GM10847 (cell line): Measurements from ENCODE around the gene SERPINA5.

ENCODE experiments used
- POLR2A ChIP-seq: IDR thresholded peaks from 2 replicates; pipeline ENCODE4 v1.6.1; 2011; ENCODE audit not compliant: insufficient read length; ENCODE audit errors: extremely low read depth

Gene SERPINA5

DNA sequence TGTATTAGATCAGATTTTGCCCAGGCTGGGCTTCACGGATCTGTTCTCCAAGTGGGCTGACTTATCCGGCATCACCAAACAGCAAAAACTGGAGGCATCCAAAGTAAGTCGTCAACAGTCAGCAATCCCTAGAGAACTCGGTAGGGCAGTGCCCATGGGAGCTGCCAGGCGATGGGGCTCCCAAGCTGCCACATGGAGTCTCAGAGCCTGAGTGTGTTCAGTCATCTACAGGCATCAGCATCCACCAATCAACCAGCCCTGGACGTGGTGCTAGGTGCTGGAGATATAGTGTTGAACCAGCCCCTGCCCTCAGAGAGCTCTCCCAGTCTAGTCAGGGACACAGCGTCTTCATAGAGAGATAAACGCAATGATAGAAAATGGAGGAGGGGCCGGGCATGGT lies 13.0 kb upstream of the SERPINA5 start:
- TF ChIP-seq POLR2A, result no peak

DNA sequence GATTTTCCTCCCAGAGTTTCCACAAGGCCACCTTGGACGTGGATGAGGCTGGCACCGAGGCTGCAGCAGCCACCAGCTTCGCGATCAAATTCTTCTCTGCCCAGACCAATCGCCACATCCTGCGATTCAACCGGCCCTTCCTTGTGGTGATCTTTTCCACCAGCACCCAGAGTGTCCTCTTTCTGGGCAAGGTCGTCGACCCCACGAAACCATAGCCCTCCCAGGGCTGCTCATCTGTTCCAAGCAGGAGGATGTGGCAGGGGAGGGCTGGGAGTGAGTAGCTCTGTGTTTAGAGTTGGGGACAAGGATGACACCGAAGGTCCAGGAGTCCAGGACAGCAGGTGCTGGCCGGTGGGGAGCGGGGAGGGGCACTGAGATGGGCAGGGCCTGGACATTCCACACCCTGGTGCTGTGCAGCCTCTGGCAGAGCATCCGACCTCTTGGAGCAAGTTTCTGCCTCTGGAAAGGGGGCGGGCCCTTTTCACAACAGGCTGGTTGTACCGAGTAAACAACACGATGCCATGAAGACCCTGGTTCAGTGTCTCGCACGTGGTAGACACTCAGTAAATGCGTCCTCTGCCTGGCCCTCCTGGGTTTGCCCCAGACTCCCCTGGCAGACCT lies 11.7 kb upstream of the SERPINA5 start:
- TF ChIP-seq POLR2A, result no peak

GRCh38 chr14:94570002-94570400 lies 11.2 kb upstream of the SERPINA5 start:
- no peak for TF ChIP-seq POLR2A

- TF ChIP-seq POLR2A, result no peak
Observed at GRCh38 chr14:94570440-94570839, 10.8 kb upstream of the SERPINA5 start.

DNA sequence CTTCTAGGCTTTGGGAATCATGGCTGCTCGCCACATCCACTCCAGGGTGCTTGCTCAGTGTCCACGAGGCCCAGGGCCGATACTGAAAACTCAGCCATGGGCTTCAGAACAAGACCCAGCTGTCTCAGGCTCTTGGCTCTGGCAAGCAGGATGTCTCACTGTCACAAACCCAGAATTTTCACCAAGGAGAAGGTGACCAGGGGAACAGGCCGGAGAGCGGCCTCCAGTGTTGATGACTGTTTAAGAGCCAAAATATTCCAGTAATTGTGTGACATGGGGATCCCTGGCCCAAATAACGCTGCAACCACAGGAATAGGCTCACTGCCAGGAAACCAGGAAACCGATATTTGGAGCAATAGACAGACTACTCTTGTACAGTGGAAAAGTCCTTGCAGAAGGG lies 9.8 kb upstream of the SERPINA5 start:
- no peak for TF ChIP-seq POLR2A

DNA sequence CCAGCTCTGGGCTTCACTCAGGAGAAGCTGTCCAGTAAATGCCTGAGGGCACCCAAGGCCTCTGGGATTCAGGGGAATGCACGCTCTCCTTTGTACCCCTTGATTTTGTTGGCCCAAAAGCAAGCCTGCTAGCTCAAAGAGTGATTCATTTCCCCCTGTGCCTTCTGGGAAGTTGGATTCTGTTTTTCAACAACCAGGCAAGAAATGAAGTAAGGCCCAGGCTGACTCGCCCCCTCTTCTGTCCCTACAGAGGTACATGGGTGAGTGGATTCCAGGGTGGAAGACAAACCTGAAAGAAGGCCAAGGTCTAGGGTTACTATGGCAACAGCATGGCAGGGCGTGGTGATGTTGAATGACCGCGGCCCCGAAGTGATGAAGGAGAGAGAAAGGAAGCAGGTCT lies 9.3 kb upstream of the SERPINA5 start:
- TF ChIP-seq POLR2A, result no peak

GRCh38 chr14:94572637-94573303 lies 8.5 kb upstream of the SERPINA5 start:
- no peak for TF ChIP-seq POLR2A

- TF ChIP-seq POLR2A, result no peak
Observed at GRCh38 chr14:94573475-94574277, 7.5 kb upstream of the SERPINA5 start.

DNA sequence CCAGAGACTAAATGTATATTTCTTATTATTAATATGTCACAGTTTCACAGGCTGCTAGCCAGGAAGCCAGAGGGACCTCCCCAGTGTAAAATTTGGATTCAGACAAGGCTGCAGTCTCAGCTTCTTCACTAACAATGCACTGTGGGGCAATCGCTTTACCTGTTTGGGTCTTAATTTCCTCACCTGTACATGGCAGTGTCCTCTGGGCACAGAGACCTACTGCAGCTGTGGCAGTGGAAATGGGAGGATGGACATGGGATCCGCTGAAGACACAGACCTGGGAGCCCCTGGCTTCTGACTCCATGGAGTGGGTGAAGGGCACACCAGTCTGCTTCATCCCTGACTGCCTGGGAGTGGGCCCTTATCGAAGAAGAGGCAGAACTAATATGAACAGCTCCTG lies 6.9 kb upstream of the SERPINA5 start:
- no peak for TF ChIP-seq POLR2A

GRCh38 chr14:94575730-94576585 lies 5.3 kb upstream of the SERPINA5 start:
- TF ChIP-seq POLR2A, result no peak

GRCh38 chr14:94578712-94579111 lies 2.5 kb upstream of the SERPINA5 start:
- TF ChIP-seq POLR2A, result no peak

- TF ChIP-seq POLR2A, result no peak
Observed at GRCh38 chr14:94582199-94582750, 1.0 kb downstream of the SERPINA5 start.

GRCh38 chr14:94582851-94583250 lies 1.6 kb downstream of the SERPINA5 start:
- no peak for TF ChIP-seq POLR2A

DNA sequence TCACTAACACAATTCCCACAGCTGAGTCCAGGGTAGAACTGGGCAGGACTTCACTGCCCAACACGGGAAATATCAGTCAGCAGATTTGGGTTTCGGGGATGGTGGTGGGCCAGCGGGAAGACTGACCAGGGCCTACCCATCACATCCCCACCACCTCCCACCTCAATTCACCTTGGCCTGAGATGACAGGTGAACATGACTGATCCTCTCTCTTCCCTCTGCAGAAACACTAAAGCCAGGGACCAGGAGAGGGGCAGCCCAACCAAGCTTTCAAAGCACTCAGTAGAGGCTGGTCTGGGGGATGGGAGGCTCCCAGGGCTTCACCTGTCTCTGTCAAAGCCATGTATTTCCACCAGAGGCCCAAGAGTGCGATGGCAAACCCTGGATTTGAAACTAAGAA lies 2.3 kb downstream of the SERPINA5 start:
- TF ChIP-seq POLR2A, result no peak
